Lower leg skin (tissue), 4 donors: ENCODE results near the gene HACL1. TPM values are rescaled to one million over a fixed set of nuclear protein-coding genes. Genes with fewer than 3 reads are reported as not detected.

Experiments used
- DNase-seq, 2 donors: peaks; one replicate each; pipeline ENCODE4 v3.0.0-alpha.2; 2019; ENCODE audit warnings: low spot score in 2 of 2
- H3K4me3 ChIP-seq: fragments of 200-600 bp; sonication (generic); 2 replicates; pipeline ENCODE4 v1.5.1; 2017; ENCODE audit warnings: mild to moderate bottlenecking, low read depth; ENCODE audit not compliant: poor library complexity, severe bottlenecking
- CTCF ChIP-seq, 3 donors: fragments of 450-650 bp; IDR thresholded peaks; one replicate each; pipeline ENCODE4 v1.5.1; 2016; ENCODE audit warnings: antibody characterized with exemption in 3 of 3, mild to moderate bottlenecking in 3 of 3, moderate library complexity in 2 of 3
- POLR2A ChIP-seq, 2 donors: fragments of 450-650 bp; IDR thresholded peaks; one replicate each; pipeline ENCODE4 v1.6.1; 2016 to 2017; ENCODE audit warnings: antibody characterized with exemption in 2 of 2, mild to moderate bottlenecking in 1 of 2, moderate library complexity in 1 of 2
- whole genome bisulfite sequencing, 2 donors: methylation state at CpG; one replicate each; pipeline ENCODE4 v1.1.5; 2018; 5-methylcytosine and 5-hydroxymethylcytosine counted together
- intact Hi-C: fragments of 100-400 bp; cut with DNase I; formaldehyde crosslinking; loops from one replicate; pipeline ENCODE4 v1.15.0; 2023; ENCODE audit warnings: low total_unique reads
- total RNA-seq, 4 donors: library from RNA; depleted of rRNA; stranded (reverse); fragments of >200 nt; gene quantifications; one replicate each; pipeline ENCODE4 v1.1.0, GENCODE V29; 2016

Gene HACL1
- total RNA-seq, 4 donors from 2014 or later: 13.6 to 20.4 (median 18.2) TPM

- TF ChIP-seq CTCF (IDR thresholded peaks at IDR 0.05) (no peak), POLR2A (IDR thresholded peaks at IDR 0.05) (no peak)
- intact Hi-C loops: no loop called here
- no peak for DNase-seq
- no peak overlapping the region for H3K4me3 ChIP-seq
- 93 to 100% methylated on average over 1 of the region's 1 CpG for WGBS, 2 donors
Measured at GRCh38 chr3:15525790-15526189, 75.6 kb downstream of the HACL1 start.

GRCh38 chr3:15523660-15524417 lies 77.5 kb downstream of the HACL1 start:
- H3K4me3 ChIP-seq: no peak overlapping the region
- intact Hi-C loops: no loop called here
- no peak for TF ChIP-seq POLR2A (IDR thresholded peaks at IDR 0.05)
- TF ChIP-seq CTCF (IDR thresholded peaks at IDR 0.05): no peak
- DNase-seq: peak in 1 of 2 donors; percentile 23
- 84 to 92% methylated on average over 6 of the region's 6 CpGs for WGBS, 2 donors

- DNase-seq: no peak
- intact Hi-C loops: no loop called here
- TF ChIP-seq POLR2A (IDR thresholded peaks at IDR 0.05): no peak
- TF ChIP-seq CTCF (IDR thresholded peaks at IDR 0.05): no peak
- no peak overlapping the region for H3K4me3 ChIP-seq
Measured at GRCh38 chr3:15522016-15522415, 79.4 kb downstream of the HACL1 start.

GRCh38 chr3:15521573-15521965 lies 79.8 kb downstream of the HACL1 start, which contains the start of gene COLQ:
COLQ (minus strand) TSS chr3:15521706; CDS start chr3:15521625, 81 bp downstream.
- WGBS, 2 donors: 50 to 86% methylated on average over 6 of the region's 6 CpGs
- DNase-seq: peak in 1 of 2 donors; percentile 72
- intact Hi-C loops: no loop called here
- H3K4me3 ChIP-seq: no peak within 1 kb of the TSS
- TF ChIP-seq CTCF (IDR thresholded peaks at IDR 0.05) (no peak), POLR2A (IDR thresholded peaks at IDR 0.05) (no peak)

GRCh38 chr3:15520804-15521572 lies 80.4 kb downstream of the HACL1 start:
- 62 to 67% methylated on average over 14 of the region's 14 CpGs for WGBS, 2 donors
- TF ChIP-seq CTCF (IDR thresholded peaks at IDR 0.05) (no peak), POLR2A (IDR thresholded peaks at IDR 0.05) (no peak)
- intact Hi-C loops: no loop called here
- peak in 1 of 2 donors; percentile 56 for DNase-seq
- H3K4me3 ChIP-seq: no peak overlapping the region
